GM12874 (cell line): ENCODE results near the gene UTP25.

Source experiments
- CTCF ChIP-seq: IDR thresholded peaks from 2 replicates; pipeline ENCODE4 v1.5.1; 2011; ENCODE audit warnings: low read depth, mild to moderate bottlenecking, control low read depth, low read length, moderate library complexity; ENCODE audit not compliant: insufficient read depth

The UTP25 gene

GRCh38 chr1:209786146-209786545, 41.6 kb upstream of the UTP25 start:
- no peak for TF ChIP-seq CTCF

- TF ChIP-seq CTCF = no peak
These were observed 40.2 kb upstream of the UTP25 start for GRCh38 chr1:209787551-209787950.

- no peak for TF ChIP-seq CTCF
These were observed 38.5 kb upstream of the UTP25 start for GRCh38 chr1:209789245-209789644.

- TF ChIP-seq CTCF = no peak
These were observed 37.2 kb upstream of the UTP25 start for GRCh38 chr1:209790286-209791193.

- TF ChIP-seq CTCF = no peak
These were observed 35.9 kb upstream of the UTP25 start for GRCh38 chr1:209791920-209792319.

- TF ChIP-seq CTCF = no peak
These were observed 29.7 kb upstream of the UTP25 start for GRCh38 chr1:209797978-209798639.

GRCh38 chr1:209800984-209801834, 26.6 kb upstream of the UTP25 start:
- no peak for TF ChIP-seq CTCF
